GM10266 (cell line): ENCODE measurements around the gene ARMH4.

Source experiments
- DNase-seq: peaks from one replicate; pipeline ENCODE4 v3.0.0; 2012; ENCODE audit errors: extremely low spot score
- CTCF ChIP-seq: IDR thresholded peaks from 2 replicates; pipeline ENCODE4 v1.5.1; 2012; ENCODE audit warnings: mild to moderate bottlenecking, low read depth; ENCODE audit not compliant: control insufficient read depth, insufficient read depth; ENCODE audit errors: missing control alignments

ARMH4 gene

GRCh38 chr14:58193542-58193941 is 41.5 kb upstream of the ARMH4 start:
- DNase-seq, result no peak
- no peak for TF ChIP-seq CTCF

DNA sequence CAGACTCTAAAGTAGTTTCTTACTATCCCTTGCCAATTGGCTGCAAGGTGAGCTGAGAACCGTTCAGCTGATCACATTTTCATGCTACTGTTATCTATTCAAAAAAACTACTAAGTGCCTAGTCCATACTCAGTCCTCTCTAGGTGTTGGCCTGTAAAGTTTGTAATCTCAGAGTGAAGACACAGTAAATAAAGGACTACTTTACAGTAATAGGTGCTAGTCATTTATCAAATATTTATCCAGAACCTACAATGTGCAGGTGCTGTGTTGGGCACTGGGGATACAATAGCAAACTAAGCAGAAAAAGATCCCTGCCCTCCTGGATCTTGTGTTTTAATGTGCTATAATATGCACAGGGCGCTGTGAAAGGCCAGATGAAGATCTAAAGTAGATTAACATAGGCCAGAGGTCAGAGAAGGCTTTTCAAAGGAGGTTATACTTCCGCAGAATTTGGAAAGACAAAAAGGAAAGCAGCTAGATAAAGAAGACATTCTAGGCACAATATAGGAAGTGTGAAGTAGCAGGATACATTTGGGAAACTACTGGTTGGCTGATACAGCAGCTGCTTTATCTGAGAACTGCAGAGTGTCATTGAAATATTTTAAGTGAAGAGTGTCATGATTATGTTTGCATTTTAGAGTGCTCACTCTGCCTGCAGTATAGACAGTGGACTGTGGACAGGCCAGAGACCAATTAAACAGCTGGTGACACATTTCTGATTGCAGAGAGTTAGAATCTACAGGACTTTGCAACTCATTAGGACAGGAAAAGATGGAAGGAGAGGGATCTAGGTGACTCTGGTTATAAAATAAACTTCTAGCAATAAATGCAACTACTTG is 40.0 kb upstream of the ARMH4 start:
- no peak for TF ChIP-seq CTCF
- no peak for DNase-seq

DNA sequence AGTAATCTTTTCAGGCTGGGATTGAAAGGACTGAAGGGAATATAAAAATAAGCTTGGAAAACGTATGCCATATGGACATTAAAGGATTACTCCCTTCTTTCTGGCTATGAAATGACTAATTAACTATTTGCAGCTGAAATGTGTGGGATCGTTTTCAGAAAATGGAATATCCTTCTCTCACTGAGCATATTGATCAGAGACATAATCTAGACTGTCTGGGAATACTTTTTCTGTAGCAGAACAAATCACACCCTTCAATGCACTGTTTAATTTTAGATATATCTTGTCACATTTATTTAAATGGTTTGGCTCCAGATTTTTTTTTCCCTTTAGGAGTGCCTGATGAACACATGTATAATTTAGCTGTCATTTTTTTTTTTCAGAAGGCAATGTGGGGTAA is 37.2 kb upstream of the ARMH4 start:
- TF ChIP-seq CTCF, result no peak
- no peak for DNase-seq

DNA sequence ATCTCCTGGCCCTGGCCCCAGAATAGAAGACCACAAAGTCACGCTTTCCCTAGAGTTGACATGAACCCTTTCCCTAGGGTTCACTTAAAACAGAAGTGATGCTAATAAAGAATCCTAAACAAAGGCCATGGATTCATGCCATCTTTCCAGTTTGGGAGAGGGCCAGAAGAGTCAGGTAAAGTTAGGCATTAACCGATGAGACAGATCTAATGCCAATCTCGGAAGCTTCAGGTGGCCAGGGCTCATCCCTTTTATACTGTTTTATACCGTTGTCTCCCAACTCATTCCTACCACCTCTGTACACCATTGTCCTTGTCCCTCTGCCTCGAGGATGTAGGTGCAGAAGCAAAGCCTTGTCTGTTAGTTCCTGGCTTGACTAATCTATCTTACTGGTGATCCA is 25.1 kb upstream of the ARMH4 start:
- no peak for DNase-seq
- TF ChIP-seq CTCF, result no peak

GRCh38 chr14:58171090-58171489 is 19.1 kb upstream of the ARMH4 start:
- TF ChIP-seq CTCF, result no peak
- peak; percentile 61 for DNase-seq

DNA sequence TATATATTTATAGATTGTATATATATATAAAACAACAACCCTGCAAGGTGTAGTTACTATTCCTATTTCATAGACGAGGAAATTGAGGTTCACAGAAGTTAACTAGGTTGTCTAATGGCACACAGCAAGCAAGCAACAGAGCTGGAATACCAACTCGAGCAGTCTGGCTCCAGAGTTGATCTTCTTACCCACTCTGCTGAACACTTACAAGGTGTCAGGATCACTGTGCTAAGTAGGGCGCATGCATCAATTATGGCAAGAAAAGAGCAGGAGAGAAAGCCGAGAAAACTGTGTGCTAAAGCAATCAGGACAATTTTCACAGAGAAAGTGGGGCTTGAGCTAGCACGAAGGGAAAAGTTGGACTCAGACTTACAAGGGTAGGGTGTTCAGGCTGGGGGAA is 15.9 kb upstream of the ARMH4 start:
- DNase-seq, result no peak
- no peak for TF ChIP-seq CTCF

- peak; percentile 1 for TF ChIP-seq CTCF
- DNase-seq, result no peak
Observed at GRCh38 chr14:58167057-58167456, 15.0 kb upstream of the ARMH4 start.
